SH-SY5Y (cell line): ENCODE measurements around the gene CALML4.

Experiments used
- GATA2 ChIP-seq: IDR thresholded peaks from 2 replicates; pipeline ENCODE4 v1.6.1; 2011; ENCODE audit warnings: mild to moderate bottlenecking, low read depth, low read length
- GATA3 ChIP-seq: IDR thresholded peaks from 2 replicates; pipeline ENCODE4 v1.6.1; 2011; ENCODE audit warnings: low read depth, mild to moderate bottlenecking, low read length, moderate library complexity

- TF ChIP-seq GATA3 (no peak), GATA2 (no peak)
Measured at GRCh38 chr15:68218847-68219798, 14.0 kb upstream of the CALML4 start.
